Peyer's patch (tissue), 4 donors: ENCODE data around the gene COL23A1.

Experiments used
- CTCF ChIP-seq, 6 experiments: fragments of 450-650 bp in 4 of 6; fragments of 200-600 bp in 2 of 6; sonication (generic) in 1 of 6; IDR thresholded peaks; one replicate each; pipeline ENCODE4 v1.5.1; 2017 to 2019; ENCODE audit warnings: antibody characterized with exemption in 6 of 6, mild to moderate bottlenecking in 3 of 6, moderate library complexity in 1 of 6
- POLR2A ChIP-seq, 2 donors: fragments of 450-650 bp; IDR thresholded peaks; one replicate each; pipeline ENCODE4 v1.5.1; 2017; ENCODE audit warnings: antibody characterized with exemption in 2 of 2, mild to moderate bottlenecking in 2 of 2, moderate library complexity in 2 of 2

DNA sequence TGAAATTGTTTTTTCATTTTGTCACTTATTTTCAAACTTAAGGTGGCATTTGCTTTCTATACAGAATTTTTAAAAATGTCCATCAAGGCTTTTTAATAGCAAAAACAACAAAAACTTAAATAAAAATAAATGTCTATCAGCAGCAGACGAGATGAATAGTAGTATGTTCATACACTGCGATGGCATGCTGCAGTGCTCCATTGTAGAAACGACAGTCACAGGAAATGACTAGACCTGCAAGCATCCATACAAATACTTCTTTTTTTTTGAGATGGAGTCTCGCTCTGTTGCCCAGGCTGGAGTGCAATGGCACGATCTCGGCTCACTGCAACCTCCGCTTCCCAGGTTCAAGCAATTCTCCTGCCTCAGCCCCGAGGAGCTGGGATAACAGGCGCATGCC is 41.4 kb downstream of the COL23A1 start:
- TF ChIP-seq CTCF (IDR thresholded peaks at IDR 0.05) (no peak), POLR2A (IDR thresholded peaks at IDR 0.05) (no peak)
